Activated naive CD8-positive, alpha-beta T cell treated with anti-CD3 and anti-CD28 coated beads, Interleukin-2, amount 10 ng/mL, durations not matched to agents 7 days and 5 days (primary cell): ENCODE results near the gene NBEAL2. TPM values are rescaled to one million over a fixed set of nuclear protein-coding genes. Genes with fewer than 3 reads are reported as not detected.

Experiments
- ATAC-seq: fragments of 150-1000 bp; cut with Tn5 transposase; one replicate; pipeline ENCODE4 v1.10.0; 2021; ENCODE audit warnings: low read depth, moderate library complexity
- POLR2A ChIA-PET: fragments of 350-600 bp; sonication (Branson Sonifier 250); formaldehyde crosslinking; loops from one replicate; lab custom pipeline; 2021; ENCODE audit warnings: antibody characterized with exemption; lab: Charles Lee
- DNase-seq: peaks from one replicate; pipeline ENCODE4 v3.0.0; 2021
- H3K27ac Mint-ChIP-seq: one replicate; pipeline ENCODE4 v1.8.0; 2022; ENCODE audit warnings: mild to moderate bottlenecking, mixed read lengths
- H3K27me3 Mint-ChIP-seq: one replicate; pipeline ENCODE4 v1.8.0; 2022; ENCODE audit warnings: mild to moderate bottlenecking, moderate library complexity, mixed read lengths
- H3K36me3 Mint-ChIP-seq: one replicate; pipeline ENCODE4 v1.8.0; 2021; ENCODE audit warnings: mild to moderate bottlenecking, mixed read lengths
- H3K4me1 Mint-ChIP-seq: one replicate; pipeline ENCODE4 v1.8.0; 2021; ENCODE audit warnings: mixed read lengths
- H3K4me3 Mint-ChIP-seq: one replicate; pipeline ENCODE4 v1.8.0; 2022; ENCODE audit warnings: mild to moderate bottlenecking, moderate library complexity, mixed read lengths
- H3K9me3 Mint-ChIP-seq: one replicate; pipeline ENCODE4 v1.8.0; 2021; ENCODE audit warnings: mixed read lengths
- total RNA-seq, 2 experiments: library from RNA; stranded (reverse); gene quantifications; one replicate each; pipeline ENCODE4 v1.2.3, GENCODE V29; 2021

NBEAL2 gene
- total RNA-seq = 100 to 1,000 TPM; 165 to 178 TPM

DNA sequence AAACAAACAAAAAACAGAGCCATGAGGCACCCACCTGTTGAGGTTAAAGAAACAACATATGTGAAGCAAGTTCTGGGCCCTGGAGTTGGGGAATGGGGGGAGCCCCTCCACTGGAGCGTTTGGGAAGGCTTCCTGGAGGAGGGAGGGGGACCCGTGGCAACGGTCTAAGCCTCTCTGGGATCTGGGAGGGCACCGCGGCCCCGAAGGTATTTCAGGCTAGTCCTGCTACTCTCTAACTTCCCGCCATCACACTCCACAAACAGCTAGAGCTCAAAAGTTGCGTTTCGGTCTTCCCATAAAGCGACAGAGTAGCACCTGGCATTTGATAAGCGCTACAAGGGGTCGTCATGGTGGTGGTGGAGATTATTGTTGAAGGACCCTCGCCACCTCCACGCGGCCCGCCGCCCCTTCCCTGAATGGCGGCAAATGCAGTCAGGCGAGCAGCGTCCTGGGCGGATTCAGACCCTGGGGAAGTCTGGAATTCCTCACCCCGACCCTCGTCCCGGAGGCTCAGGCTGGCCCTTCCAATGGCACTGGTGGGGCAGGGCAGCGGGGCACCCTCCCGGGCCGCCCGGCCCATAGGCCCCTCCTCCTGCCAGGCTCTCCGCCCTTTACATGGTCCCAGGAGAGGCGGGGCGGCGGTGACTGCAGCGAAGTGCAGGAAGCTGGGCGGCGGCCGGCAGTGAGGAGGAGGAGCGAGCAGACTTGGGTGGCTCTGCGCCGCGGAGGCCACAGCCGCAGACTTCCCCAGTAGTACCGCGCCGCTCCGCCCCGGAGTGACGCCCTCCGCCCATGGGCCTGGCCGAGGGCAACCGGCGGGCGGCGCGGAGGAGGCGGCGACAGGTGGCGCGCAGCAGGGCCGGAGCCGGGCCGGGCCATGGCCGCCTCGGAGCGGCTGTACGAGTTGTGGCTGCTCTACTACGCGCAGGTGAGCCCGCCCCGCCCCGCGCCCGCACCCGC is at the start of gene NBEAL2:
Gene NBEAL2 (plus strand): TSS at position 682 of the 960 bp plus-strand sequence. CDS start 196 bp downstream, at position 878.
- Mint-ChIP-seq H3K27me3 (no peaks in the 10 kb centered on the region), H3K27ac (peak within 1 kb of the TSS; percentile 89), H3K4me3 (peak within 1 kb of the TSS; percentile 92), H3K9me3 (no peaks in the 10 kb centered on the region), H3K36me3 (peaks cover 16% of the 10 kb centered on the region), H3K4me1 (peaks cover 43% of the 10 kb centered on the region)
- ATAC-seq (peak; percentile 80), DNase-seq (peak; percentile 96)
- POLR2A ChIA-PET = interaction anchor here (0.6 to 4.5 kb wide), 19 partner anchors 8 to 401 kb away, joined by 3 to 33 read pairs (median 6); partner anchors contain the start of genes PTPN23 and SETD2

DNA sequence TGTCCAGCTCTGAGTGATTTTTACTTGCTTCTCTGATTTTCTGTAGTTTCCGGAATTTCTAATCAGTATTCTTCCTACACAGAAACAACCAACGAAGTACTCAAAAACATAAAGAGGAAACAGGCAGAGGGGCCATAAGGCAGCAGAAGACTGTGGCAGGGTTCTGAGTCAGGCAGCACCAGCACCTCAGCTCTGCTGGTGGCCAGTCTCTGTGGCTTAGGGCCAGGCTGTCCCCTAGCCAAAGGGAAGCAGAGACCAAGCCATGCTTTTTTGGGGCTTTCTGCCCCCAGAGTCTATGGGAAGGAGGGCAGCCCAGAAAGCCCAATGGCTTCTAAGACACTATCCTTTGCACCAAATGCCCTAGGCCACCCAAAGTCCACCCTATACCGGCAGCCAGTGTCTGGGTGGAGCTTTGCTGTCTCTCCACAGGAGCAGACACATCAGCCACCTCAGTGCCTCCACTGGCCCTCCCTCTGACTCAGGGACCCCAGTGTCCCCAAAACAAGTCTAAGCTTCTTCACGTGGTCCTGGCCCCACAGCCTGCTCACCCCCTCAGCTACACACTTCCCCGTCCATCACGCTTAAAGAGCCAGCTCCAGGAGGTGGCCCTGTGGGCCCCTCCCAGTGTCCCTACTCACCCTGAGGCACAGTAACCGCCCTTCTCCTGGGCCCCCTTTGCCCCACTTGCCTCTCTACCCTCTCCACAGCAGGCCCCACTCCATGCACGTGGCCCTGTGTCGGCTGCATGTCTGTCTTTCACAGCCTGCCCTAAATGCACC is 49.1 kb upstream of the NBEAL2 start:
- POLR2A ChIA-PET = interaction anchor here (0.9 to 1.1 kb wide), 3 partner anchors 25 to 49 kb away, joined by 3 read pairs; partner anchors contain the start of gene NBEAL2
- H3K4me1 Mint-ChIP-seq = peaks cover 62% of the 10 kb centered on the region
- H3K36me3 Mint-ChIP-seq = peaks cover 32% of the 10 kb centered on the region
- peak overlapping the region; percentile 69 for H3K27ac Mint-ChIP-seq
- peaks cover 5% of the 10 kb centered on the region for H3K9me3 Mint-ChIP-seq
- no peak for ATAC-seq
- H3K4me3 Mint-ChIP-seq = no peak overlapping the region
- no peaks in the 10 kb centered on the region for H3K27me3 Mint-ChIP-seq
- DNase-seq = no peak

DNA sequence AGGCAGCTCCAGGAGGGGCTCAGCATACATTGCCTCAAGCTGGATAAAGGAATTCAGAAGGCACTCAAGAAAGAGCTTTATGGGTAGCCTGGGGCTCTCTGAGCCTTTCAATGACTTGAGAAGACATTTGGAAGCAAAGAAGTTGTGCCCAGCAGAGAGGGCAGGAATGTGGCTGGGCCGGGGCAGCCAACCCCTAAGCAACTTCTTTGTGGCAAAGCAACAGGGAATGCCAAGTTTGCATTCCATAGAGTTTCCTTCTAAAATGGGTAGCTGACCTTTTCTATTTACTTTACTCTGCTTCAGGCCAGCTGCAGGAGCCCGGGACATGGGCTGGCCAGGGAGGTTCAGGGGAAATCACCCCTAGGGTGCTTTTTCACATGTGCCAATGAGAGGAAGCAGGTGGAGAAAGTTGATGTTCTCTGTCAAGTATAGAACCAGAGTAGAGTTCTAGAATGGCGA is 48.5 kb upstream of the NBEAL2 start:
- Mint-ChIP-seq H3K36me3 (peaks cover 31% of the 10 kb centered on the region), H3K4me3 (no peak overlapping the region), H3K4me1 (peaks cover 60% of the 10 kb centered on the region), H3K27me3 (no peaks in the 10 kb centered on the region), H3K27ac (peak overlapping the region; percentile 69), H3K9me3 (peaks cover 5% of the 10 kb centered on the region)
- ATAC-seq (no peak), DNase-seq (no peak)
- POLR2A ChIA-PET = interaction anchor here (0.9 to 1.1 kb wide), 4 partner anchors 25 to 49 kb away, joined by 3 read pairs; partner anchors contain the start of genes CCDC12 and NBEAL2

DNA sequence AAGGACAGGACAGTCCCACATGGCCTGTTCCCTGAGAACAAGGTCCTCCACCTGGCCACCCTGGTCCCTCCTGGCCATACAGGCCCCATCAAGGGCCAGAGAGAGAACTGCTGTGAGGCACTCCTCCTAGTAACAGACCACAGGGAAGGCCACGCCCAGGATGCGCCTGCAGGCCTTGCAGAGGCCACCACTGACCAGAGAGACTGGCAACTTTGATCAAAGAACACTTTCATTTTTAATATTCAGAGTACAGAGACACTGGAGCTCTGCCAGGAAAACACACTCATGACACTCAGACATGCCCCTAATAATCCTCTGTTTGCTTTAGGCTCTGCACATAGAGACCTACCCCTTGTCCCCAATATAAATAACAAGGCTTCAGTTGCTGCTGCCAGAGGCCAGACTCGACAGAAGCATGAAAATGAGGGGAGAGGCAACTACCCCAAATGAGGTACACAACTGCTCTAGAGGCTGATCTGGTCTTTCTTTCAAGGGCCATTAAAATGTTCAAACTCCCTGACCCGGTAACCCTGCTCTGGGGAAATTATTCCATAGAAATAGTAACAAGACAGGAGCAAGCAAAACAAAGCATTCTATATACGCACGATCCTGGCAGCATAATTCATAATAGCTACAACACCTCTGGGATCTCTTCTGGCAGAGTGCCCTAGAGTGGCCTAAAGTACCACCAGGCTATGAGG is 47.7 kb upstream of the NBEAL2 start:
- Mint-ChIP-seq H3K4me1 (peaks cover 55% of the 10 kb centered on the region), H3K27me3 (no peaks in the 10 kb centered on the region), H3K36me3 (peaks cover 30% of the 10 kb centered on the region), H3K27ac (peak overlapping the region; percentile 51), H3K9me3 (peaks cover 5% of the 10 kb centered on the region), H3K4me3 (peak overlapping the region; percentile 20)
- ATAC-seq (peak; percentile 21), DNase-seq (no peak)
- POLR2A ChIA-PET = interaction anchor here (0.9 to 1.0 kb wide), 3 partner anchors 27 to 48 kb away, joined by 3 read pairs; partner anchors contain the start of genes CCDC12 and NBEAL2

GRCh38 chr3:46932455-46933225 is 46.8 kb upstream of the NBEAL2 start:
- Mint-ChIP-seq H3K4me3 (no peak overlapping the region), H3K27ac (peak overlapping the region; percentile 51), H3K36me3 (peaks cover 24% of the 10 kb centered on the region), H3K27me3 (no peaks in the 10 kb centered on the region), H3K9me3 (peaks cover 5% of the 10 kb centered on the region), H3K4me1 (peaks cover 47% of the 10 kb centered on the region)
- ATAC-seq = no peak
- POLR2A ChIA-PET = interaction anchor here (2.1 kb wide), 1 partner anchor 15 kb away, joined by 6 read pairs; no protein-coding TSS in a partner anchor
- DNase-seq = no peak

- H3K9me3 Mint-ChIP-seq = peaks cover 5% of the 10 kb centered on the region
- H3K4me3 Mint-ChIP-seq = no peak overlapping the region
- POLR2A ChIA-PET = interaction anchor here (2.1 kb wide), 1 partner anchor 14 kb away, joined by 6 read pairs; no protein-coding TSS in a partner anchor
- no peaks in the 10 kb centered on the region for H3K27me3 Mint-ChIP-seq
- DNase-seq (no peak), ATAC-seq (no peak)
- peak overlapping the region; percentile 32 for H3K27ac Mint-ChIP-seq
- peaks cover 40% of the 10 kb centered on the region for H3K4me1 Mint-ChIP-seq
- H3K36me3 Mint-ChIP-seq = peaks cover 24% of the 10 kb centered on the region
These were observed 46.2 kb upstream of the NBEAL2 start for GRCh38 chr3:46933261-46933660.

DNA sequence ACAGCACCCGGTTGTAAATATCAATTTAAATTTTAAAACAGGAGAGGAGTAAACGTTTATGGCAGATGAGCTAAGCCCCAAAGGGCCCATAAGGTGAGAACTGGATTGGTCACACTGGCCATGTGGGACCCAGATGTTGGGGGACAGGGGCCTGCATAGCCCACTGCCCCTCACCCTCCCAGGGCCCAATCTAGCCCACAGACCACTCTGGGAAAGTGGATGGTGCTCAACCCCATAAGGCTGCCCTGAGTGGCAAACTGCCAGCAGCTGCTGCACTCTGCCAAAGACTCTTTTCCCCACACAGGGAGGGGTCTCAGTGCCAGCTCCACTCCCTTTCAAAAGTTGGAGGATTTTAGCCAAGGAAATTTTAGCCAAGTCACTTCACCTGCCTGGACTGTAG is 45.4 kb upstream of the NBEAL2 start:
- Mint-ChIP-seq H3K4me3 (no peak overlapping the region), H3K9me3 (peaks cover under 1% of the 10 kb centered on the region), H3K27me3 (no peaks in the 10 kb centered on the region), H3K36me3 (peaks cover 17% of the 10 kb centered on the region), H3K4me1 (peaks cover 34% of the 10 kb centered on the region), H3K27ac (no peak overlapping the region)
- DNase-seq (no peak), ATAC-seq (no peak)
- POLR2A ChIA-PET = interaction anchor here (2.1 kb wide), 1 partner anchor 13 kb away, joined by 6 read pairs; no protein-coding TSS in a partner anchor

DNA sequence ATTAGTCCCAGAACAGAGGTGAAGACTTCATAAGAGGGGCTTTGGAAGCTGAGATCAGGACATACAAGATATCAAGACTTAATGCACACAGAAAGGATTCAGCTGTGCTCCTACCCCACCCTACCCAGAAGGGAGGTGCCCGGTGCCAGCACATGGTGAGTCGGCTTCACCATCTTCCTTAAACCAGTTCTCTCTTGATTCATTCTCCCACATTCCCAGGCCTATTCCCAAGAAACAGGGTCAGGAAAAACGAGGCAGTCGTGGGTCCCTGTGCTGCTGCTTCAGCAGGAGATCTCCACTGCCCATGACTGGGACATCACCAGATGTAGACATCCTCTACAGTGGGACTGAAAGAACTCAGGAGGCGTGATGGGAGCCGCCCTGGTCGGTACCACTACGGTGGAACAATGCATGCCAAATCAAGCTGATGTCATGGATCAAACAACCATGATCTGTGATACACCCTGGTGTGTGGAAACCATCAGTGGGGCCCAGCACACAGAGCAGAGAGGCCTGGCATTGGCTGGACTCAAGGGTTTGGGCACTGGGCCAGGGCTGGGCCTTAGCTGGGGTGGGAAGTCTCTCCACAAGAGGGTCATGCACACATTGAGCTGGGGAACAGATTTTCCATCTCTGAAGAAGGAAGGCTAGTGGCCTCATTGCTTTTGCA is 44.8 kb upstream of the NBEAL2 start:
- peaks cover 37% of the 10 kb centered on the region for H3K4me1 Mint-ChIP-seq
- no peak for ATAC-seq
- POLR2A ChIA-PET = interaction anchor here (2.1 kb wide), 1 partner anchor 13 kb away, joined by 6 read pairs; no protein-coding TSS in a partner anchor
- H3K4me3 Mint-ChIP-seq = no peak overlapping the region
- H3K27ac Mint-ChIP-seq = no peak overlapping the region
- no peaks in the 10 kb centered on the region for H3K9me3 Mint-ChIP-seq
- no peak for DNase-seq
- peaks cover 14% of the 10 kb centered on the region for H3K36me3 Mint-ChIP-seq
- H3K27me3 Mint-ChIP-seq = no peaks in the 10 kb centered on the region

GRCh38 chr3:46935168-46935858 is 44.2 kb upstream of the NBEAL2 start:
- no peaks in the 10 kb centered on the region for H3K9me3 Mint-ChIP-seq
- no peak for ATAC-seq
- no peaks in the 10 kb centered on the region for H3K27me3 Mint-ChIP-seq
- peaks cover 12% of the 10 kb centered on the region for H3K36me3 Mint-ChIP-seq
- DNase-seq = no peak
- POLR2A ChIA-PET = no interaction called here
- H3K4me3 Mint-ChIP-seq = no peak overlapping the region
- H3K4me1 Mint-ChIP-seq = peaks cover 40% of the 10 kb centered on the region
- no peak overlapping the region for H3K27ac Mint-ChIP-seq

DNA sequence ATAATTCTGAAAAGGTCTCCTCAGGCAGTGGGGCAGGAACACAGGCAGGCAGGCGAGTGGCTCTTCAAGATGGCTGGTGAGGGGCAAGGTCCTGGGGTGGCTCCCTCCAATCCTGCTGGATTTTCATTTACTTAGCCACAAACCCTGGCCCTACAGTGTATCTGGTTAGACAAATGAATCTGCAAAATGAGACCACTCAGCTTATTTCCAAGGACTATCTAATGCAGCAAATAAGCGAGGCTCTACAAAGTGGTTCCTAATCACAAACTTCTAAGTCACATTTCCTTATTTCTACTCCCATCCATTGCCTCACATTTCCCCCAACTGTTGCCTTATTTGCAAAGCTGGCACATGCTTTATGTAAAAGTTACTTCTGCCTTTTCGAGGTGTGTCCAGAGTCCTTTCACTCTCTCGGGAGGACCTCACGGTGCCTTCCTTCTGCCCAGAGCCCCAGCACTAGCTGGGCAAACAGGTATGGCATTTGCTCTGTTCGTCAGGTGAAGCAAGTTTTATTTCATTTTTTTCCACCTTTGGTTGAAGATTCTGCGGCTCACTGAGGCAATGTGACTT is 43.4 kb upstream of the NBEAL2 start:
- Mint-ChIP-seq H3K27me3 (no peaks in the 10 kb centered on the region), H3K9me3 (no peaks in the 10 kb centered on the region), H3K36me3 (peaks cover 5% of the 10 kb centered on the region), H3K27ac (peak overlapping the region; percentile 36), H3K4me1 (peaks cover 38% of the 10 kb centered on the region), H3K4me3 (no peak overlapping the region)
- POLR2A ChIA-PET = no interaction called here
- DNase-seq (no peak), ATAC-seq (no peak)
